NB4 (cell line): ENCODE data around the gene SEMA3A.

Experiments used
- POLR2A ChIP-seq: IDR thresholded peaks from 2 replicates; pipeline ENCODE4 v1.6.1; 2011; ENCODE audit warnings: mild to moderate bottlenecking; ENCODE audit not compliant: insufficient read length; ENCODE audit errors: extremely low read depth
- TF ChIP-seq, protein P1 (sequence below): IDR thresholded peaks from one replicate; pipeline ENCODE4 v1.5.1; 2012; ENCODE audit warnings: low read depth, low read length

DNA sequence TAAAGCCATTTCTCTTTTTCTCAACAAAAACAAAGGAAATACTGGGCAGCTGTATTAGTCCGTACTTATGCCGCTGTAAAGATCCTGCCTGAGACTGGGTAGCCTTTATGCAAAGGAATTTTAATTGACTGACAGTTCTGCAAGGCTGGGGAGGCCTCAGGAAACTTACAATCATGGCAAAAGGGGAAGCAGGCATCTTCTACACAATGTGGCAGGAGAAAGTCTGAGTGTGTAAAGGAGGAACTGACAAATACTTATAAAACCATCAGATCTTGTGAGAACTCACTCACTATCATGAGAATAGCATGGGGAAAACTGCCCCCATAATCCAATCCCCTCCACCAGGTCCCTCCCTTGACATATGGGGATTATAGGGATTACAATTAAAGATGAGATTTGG, 264.3 kb downstream of the SEMA3A start:
- TF ChIP-seq, protein P1, sequence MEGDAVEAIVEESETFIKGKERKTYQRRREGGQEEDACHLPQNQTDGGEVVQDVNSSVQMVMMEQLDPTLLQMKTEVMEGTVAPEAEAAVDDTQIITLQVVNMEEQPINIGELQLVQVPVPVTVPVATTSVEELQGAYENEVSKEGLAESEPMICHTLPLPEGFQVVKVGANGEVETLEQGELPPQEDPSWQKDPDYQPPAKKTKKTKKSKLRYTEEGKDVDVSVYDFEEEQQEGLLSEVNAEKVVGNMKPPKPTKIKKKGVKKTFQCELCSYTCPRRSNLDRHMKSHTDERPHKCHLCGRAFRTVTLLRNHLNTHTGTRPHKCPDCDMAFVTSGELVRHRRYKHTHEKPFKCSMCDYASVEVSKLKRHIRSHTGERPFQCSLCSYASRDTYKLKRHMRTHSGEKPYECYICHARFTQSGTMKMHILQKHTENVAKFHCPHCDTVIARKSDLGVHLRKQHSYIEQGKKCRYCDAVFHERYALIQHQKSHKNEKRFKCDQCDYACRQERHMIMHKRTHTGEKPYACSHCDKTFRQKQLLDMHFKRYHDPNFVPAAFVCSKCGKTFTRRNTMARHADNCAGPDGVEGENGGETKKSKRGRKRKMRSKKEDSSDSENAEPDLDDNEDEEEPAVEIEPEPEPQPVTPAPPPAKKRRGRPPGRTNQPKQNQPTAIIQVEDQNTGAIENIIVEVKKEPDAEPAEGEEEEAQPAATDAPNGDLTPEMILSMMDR, result no peak
- no peak for TF ChIP-seq POLR2A
